ENCODE results near the gene HOXC9.
A peak's percentile ranks its signal among the peaks of the same experiment; 100 is the strongest.

HOXC9 gene

GRCh38 chr12:54015018-54015931 is 15.3 kb downstream of the HOXC9 start:
- no peak for DNase-seq (ENCODE audit: low read depth)

DNA sequence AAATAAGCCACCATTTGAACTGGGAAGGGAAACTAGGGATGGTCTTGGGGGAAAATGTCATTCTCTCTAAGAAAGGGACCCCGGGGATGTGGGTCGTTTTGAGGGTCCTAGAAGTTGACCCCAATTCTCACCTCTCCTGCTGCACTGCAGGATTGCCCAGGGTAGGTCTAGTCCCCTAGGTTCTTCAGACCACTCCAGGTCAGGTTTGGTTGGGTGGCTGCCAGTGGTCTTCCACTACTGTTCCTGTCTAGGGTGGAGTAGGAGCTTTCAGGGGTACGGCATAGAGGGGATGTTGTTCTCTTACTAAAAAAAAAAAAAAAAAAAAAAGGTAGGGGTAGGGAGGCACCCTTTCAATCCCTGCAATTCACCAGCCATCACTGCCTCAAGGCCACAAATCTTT is 16.1 kb downstream of the HOXC9 start:
- DNase-seq (ENCODE audit: low read depth), result no peak

DNA sequence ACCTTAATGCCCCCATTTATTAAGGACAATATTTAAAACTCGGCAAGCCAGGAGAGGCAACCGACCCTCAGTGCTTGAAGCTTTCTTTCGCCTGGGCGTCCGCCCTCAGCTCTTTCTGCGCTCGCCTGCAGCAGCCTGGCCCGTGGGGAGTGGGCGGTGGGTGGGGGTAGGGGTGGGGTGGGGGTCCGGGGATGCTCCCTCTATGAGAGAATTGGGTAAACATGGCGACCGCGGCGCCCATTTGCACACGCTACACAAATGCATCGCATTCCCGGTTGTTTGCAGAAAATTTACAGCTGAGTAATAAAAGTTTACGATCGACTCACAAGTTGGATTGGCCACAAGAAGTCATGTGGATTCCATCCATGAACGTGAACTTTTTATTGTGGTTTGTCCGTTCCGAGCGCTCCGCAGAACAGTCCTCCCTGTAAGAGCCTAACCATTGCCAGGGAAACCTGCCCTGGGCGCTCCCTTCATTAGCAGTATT is 16.6 kb downstream of the HOXC9 start:
- DNase-seq (ENCODE audit: low read depth), result no peak

DNA sequence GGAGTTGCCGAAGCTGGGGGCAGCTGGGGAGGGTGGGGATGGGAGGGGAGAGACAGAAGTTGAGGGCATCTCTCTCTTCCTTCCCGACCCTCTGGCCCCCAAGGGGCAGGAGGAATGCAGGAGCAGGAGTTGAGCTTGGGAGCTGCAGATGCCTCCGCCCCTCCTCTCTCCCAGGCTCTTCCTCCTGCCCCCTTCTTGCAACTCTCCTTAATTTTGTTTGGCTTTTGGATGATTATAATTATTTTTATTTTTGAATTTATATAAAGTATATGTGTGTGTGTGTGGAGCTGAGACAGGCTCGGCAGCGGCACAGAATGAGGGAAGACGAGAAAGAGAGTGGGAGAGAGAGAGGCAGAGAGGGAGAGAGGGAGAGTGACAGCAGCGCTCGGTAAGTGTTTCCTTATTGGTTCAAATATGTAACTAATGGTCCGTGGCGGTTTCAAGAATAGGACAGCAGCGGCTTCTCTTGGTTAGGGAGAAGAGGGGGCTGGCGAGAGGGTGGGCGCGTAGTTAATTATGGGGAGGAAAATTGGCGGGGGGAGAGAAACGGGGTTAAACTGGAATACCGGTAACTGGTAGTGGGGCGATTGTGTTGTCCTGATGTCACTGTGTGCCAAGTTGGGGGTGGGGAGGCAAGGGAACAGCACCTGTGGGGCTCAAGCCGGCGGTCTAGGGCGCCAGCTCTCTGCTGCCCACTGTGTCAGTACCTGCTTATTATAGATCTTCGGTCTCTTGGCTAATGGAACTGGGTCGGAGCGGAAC is 17.2 kb downstream of the HOXC9 start:
- no peak for DNase-seq (ENCODE audit: low read depth)

- peak; percentile 87 for DNase-seq (ENCODE audit: low read depth)
Observed at GRCh38 chr12:54017878-54018467, 18.0 kb downstream of the HOXC9 start.

- no peak for DNase-seq (ENCODE audit: low read depth)
Observed at GRCh38 chr12:54018468-54018984, 18.6 kb downstream of the HOXC9 start.

- DNase-seq (ENCODE audit: low read depth), result no peak
Observed at GRCh38 chr12:54019091-54019811, 19.3 kb downstream of the HOXC9 start.

DNA sequence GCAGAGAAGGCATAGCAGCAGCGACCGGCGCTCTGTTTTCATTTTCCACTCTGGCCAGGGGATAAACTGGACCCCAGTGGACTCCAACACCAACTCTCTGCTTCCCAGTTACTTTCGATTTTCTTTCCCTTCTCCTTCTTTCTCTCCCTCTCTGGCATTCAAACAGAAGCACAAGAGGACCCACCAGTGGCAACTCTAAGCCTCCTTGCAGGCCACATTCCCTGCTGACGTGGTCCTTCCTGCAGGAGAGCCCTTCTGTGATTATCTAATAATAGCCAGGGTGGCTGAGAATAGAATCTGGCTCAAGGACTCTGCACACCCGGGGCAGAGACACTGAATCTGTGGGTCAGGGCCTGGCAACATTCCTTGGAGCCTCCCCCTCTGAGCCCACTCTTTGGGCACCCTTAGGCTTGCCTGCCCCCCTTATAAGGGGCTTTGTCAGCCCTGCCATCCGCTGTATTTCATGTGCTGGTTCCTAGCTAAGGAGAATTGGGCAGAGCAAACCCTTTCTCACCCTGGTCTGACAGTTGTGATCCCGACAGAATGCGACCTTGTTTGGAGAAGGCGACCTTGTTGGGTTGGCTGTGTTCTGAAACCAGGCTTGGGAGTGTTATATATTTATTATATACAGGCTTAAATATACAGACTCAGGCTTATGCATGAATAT is 20.1 kb downstream of the HOXC9 start:
- no peak for DNase-seq (ENCODE audit: low read depth)

DNA sequence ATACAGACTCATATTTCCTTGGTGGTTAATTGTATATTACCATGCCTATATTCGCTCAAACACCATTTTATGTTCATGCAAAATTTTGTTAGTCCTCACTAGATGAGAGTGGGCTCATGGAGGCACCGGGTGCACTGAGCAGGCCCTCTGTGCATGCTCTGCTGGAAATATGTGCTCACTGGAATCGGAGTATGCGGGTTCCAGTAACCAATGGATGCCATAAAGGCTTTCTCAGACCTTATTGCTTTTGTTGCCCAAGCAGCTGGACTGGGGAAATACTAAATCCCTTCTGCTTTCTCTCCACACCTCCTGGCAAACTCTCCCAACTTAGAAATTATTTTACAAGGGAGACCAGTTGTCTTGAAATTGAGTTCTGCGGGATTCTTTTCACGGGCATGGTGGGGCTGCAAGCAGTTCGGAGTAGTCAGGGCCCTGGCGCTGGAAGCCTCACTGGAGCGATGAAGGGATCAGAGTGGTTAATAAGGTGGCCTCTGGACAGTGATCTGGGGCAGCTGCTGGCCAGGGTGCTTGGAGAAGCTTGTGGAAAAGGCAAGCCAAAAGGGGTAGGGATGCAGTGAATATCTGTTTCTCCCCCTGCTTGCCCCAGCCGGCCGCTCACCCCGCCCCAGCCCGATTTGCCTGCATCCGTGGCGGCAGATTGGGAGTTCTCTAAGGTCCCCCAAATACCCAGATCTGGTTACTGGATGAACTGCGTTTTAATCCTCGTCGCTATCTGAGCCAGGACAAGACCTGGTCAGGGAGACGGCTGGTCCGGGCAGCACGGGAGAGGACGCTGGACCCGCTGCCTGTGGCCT is 20.8 kb downstream of the HOXC9 start:
- no peak for DNase-seq (ENCODE audit: low read depth)

GRCh38 chr12:54021432-54022013 is 21.6 kb downstream of the HOXC9 start:
- DNase-seq (ENCODE audit: low read depth), result no peak

GRCh38 chr12:54022960-54023884 is 23.3 kb downstream of the HOXC9 start:
- DNase-seq (ENCODE audit: low read depth), result no peak

DNA sequence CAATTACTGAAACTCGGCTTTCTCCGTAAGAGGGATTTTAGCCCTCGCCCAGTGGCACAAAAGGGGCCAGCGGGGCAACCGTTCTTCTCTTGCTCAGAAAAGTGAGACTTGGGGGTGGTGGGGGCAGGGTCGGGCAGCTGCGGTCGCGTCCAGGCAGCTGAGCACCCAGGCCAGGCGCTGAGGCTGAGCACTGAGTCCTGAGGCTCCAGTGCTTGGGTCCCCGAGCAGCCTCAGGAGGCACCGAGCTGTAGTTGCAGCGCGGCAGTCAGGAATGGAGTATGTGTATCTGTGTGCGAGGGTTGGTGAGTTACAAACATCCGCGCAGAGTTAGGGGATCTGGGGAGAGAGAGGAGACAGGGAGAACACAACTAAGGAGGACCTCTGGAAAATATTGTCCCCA is 24.2 kb downstream of the HOXC9 start:
- no peak for DNase-seq (ENCODE audit: low read depth)

DNA sequence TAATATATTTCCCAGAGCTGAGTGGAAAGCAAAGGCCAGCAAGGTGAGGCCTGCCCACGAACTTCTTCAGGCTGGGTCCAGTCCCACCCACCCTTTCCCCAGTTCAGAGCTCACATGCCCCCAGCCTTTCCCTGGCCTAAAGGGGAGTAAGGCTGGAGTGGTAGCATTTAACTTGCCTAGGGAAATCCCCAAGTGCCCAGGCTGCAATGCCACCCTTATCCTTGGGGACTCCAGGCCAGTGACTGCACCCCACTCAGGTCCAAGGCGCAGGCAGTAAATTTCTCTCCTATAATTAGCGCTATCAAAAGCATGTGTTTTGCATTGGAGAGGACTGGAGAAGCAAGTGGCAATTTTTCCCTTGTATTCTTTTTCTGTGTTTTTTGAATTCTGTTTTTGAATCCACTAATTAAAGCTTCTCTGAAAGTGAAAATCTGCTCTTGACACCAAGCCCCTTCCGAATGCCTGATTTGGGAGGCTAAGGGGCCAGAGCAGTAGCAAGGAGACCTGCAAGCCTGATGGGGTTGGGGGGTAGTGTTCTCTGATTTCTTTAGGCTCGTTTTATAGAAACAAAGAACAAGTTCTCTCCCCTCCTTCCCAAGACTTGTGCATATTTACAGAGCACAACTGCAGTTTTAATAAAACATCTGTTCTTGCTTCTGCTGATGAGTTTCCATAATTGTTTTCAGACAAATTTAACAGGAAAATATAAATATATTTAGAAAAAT is 24.8 kb downstream of the HOXC9 start:
- DNase-seq (ENCODE audit: low read depth), result no peak

- DNase-seq (ENCODE audit: low read depth), result no peak
Observed at GRCh38 chr12:54025499-54026405, 25.8 kb downstream of the HOXC9 start.

- no peak for DNase-seq (ENCODE audit: low read depth)
Observed at GRCh38 chr12:54026640-54027441, 26.9 kb downstream of the HOXC9 start.

GRCh38 chr12:54027442-54027786 is 27.5 kb downstream of the HOXC9 start:
- no peak for DNase-seq (ENCODE audit: low read depth)
